Fibroblast of lung (primary cell): ENCODE measurements around the gene KICS2.

Experiments used
- EZH2 ChIP-seq: IDR thresholded peaks from 2 replicates; pipeline ENCODE4 v1.5.1; 2012; ENCODE audit warnings: low read length, control low read depth, mild to moderate bottlenecking; ENCODE audit errors: missing control alignments
- TF ChIP-seq, protein P1 (sequence below), 2 donors: IDR thresholded peaks in 1 of 2; conservative IDR thresholded peaks in 1 of 2; 1 replicate in 1 of 2; 2 replicates in 1 of 2; pipeline ENCODE4 v1.5.1; 2011 to 2012; ENCODE audit warnings: low read length in 2 of 2, control low read depth in 1 of 2, inconsistent platforms in 1 of 2, low read depth in 1 of 2, mild to moderate bottlenecking in 1 of 2

- TF ChIP-seq, protein P1, sequence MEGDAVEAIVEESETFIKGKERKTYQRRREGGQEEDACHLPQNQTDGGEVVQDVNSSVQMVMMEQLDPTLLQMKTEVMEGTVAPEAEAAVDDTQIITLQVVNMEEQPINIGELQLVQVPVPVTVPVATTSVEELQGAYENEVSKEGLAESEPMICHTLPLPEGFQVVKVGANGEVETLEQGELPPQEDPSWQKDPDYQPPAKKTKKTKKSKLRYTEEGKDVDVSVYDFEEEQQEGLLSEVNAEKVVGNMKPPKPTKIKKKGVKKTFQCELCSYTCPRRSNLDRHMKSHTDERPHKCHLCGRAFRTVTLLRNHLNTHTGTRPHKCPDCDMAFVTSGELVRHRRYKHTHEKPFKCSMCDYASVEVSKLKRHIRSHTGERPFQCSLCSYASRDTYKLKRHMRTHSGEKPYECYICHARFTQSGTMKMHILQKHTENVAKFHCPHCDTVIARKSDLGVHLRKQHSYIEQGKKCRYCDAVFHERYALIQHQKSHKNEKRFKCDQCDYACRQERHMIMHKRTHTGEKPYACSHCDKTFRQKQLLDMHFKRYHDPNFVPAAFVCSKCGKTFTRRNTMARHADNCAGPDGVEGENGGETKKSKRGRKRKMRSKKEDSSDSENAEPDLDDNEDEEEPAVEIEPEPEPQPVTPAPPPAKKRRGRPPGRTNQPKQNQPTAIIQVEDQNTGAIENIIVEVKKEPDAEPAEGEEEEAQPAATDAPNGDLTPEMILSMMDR (conservative IDR thresholded peaks at IDR 0.05 in 1 of 2, IDR thresholded peaks at IDR 0.05 in 1 of 2; ENCODE audit: low read depth in 1 of 2, low read length in 2 of 2), result no peak
- TF ChIP-seq EZH2, result no peak
Observed at GRCh38 chr12:64189530-64189929, 32.6 kb downstream of the KICS2 start.
